Measurements from ENCODE around the gene TMEM132E. TPM values are rescaled to one million over a fixed set of nuclear protein-coding genes. Genes with fewer than 3 reads are reported as not detected.

The TMEM132E gene
- total and polyA plus RNA-seq, 7 donors, result 0.01 to 0.26 (median 0.03) TPM; not detected in 4

DNA sequence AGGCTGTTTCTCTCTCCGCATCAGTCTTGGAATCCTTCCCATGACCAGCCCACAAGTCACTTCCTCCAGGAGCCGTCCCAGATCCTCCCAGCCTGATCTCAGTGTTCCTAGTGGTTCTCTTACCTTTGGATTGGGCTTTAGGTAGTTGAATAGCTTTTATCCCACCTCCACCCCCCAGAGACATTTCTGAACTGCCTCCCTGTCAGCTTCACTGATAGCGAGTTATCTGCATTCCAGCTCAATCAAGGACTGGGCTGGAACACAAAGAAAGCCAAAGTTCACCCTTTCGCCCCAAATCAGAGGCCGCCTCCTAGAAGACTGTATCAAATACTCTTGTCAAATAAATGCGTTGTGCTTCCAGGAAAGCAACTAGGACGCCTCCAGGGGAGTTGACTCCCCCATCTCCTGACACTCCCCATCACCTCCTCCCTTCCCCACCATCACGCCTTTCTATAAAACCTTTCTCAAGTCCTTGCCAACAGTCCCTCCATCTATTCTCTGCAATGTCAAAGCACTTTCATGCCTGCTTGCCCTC lies 72.7 kb downstream of the TMEM132E start:
- no peak for DNase-seq
- no peak for ATAC-seq
- Histone ChIP-seq H3K27ac (no peak overlapping the region), H3K9me3 (no peaks in the 10 kb centered on the region), H3K4me3 (no peak overlapping the region), H3K27me3 (ENCODE audit: insufficient read depth in 3 of 3, low read length in 2 of 3) (peaks cover 0 to 14% (median 7%) of the 10 kb centered on the region in 3 donors), H3K4me1 (no peaks in the 10 kb centered on the region), H3K36me3 (ENCODE audit: insufficient read depth in 1 of 2, low read depth in 1 of 2) (no peaks in the 10 kb centered on the region)
- TF ChIP-seq, protein P1, sequence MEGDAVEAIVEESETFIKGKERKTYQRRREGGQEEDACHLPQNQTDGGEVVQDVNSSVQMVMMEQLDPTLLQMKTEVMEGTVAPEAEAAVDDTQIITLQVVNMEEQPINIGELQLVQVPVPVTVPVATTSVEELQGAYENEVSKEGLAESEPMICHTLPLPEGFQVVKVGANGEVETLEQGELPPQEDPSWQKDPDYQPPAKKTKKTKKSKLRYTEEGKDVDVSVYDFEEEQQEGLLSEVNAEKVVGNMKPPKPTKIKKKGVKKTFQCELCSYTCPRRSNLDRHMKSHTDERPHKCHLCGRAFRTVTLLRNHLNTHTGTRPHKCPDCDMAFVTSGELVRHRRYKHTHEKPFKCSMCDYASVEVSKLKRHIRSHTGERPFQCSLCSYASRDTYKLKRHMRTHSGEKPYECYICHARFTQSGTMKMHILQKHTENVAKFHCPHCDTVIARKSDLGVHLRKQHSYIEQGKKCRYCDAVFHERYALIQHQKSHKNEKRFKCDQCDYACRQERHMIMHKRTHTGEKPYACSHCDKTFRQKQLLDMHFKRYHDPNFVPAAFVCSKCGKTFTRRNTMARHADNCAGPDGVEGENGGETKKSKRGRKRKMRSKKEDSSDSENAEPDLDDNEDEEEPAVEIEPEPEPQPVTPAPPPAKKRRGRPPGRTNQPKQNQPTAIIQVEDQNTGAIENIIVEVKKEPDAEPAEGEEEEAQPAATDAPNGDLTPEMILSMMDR (IDR thresholded peaks at IDR 0.05), result no peak
- WGBS, 3 donors, result 59 to 62% (median 61%) methylated on average over 8 of the region's 8 CpGs
- intact Hi-C loops (cut with DNase I), result no loop called here

DNA sequence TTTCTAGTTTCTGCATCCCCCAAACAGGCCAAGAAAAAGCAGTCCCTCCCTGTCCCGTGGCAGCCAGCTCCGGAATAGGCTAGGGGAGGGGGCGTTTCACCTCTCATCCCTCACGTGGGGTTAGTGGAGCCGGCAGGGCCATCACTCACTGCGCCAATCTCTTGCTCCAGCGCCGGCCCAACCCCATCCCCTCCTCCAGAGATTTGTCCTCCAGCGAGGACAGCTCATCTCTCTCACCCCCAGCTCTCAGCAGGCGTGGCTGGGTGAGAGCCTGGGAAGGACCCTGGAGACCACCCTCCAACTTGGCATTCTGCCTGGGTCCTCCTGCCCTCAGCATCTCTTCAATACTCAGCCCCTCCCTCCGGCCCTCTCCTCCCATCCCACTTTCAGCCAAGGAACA lies 74.1 kb downstream of the TMEM132E start:
- ATAC-seq (no peak), DNase-seq (no peak)
- Histone ChIP-seq H3K9me3 (no peaks in the 10 kb centered on the region), H3K4me3 (no peak overlapping the region), H3K27me3 (ENCODE audit: insufficient read depth in 3 of 3, low read length in 2 of 3) (peaks cover 0 to 14% (median 7%) of the 10 kb centered on the region in 3 donors), H3K27ac (no peak overlapping the region), H3K36me3 (ENCODE audit: insufficient read depth in 1 of 2, low read depth in 1 of 2) (no peaks in the 10 kb centered on the region), H3K4me1 (no peaks in the 10 kb centered on the region)
- 28 to 35% (median 30%) methylated on average over 10 to 11 of the region's 11 CpGs for WGBS, 3 donors
- intact Hi-C loops (cut with DNase I), result no loop called here
- TF ChIP-seq, protein P1 (IDR thresholded peaks at IDR 0.05), result no peak

DNA sequence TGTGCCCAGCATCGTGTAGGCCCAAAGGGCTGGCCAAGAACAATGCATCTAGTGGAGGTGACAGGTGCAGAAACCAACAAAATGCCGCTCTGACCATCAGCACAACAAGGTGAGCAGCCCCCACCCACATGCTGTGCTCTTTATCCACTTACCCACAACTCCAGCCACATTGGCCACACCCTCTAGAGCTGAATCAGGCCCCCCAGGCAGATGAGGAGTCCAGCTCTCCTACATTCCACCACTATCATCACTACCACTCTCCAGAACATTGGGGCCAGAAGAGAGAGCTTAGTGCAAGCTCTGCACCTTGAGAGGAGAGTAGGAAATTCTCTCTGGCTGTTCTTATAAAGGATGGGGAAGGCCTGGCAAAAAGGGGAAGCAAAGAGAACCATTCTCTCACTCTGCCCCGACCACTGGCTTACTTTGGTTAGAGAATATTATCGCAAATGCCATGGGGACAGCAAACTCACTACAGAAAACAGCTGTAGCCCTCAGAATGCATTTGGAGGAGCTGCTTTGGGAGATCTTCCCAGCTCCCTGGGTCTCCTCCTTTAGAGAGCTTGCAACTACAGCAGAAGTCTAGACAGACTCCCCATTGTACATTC lies 75.0 kb downstream of the TMEM132E start:
- ATAC-seq, result no peak
- 69 to 81% (median 70%) methylated on average over 4 of the region's 4 CpGs for WGBS, 3 donors
- no peaks in the 10 kb centered on the region for H3K4me1 ChIP-seq
- TF ChIP-seq, protein P1 (IDR thresholded peaks at IDR 0.05), result no peak
- no peaks in the 10 kb centered on the region for H3K36me3 ChIP-seq (ENCODE audit: insufficient read depth in 1 of 2, low read depth in 1 of 2)
- no peak overlapping the region for H3K27ac ChIP-seq
- no peak for DNase-seq
- H3K9me3 ChIP-seq, result no peaks in the 10 kb centered on the region
- H3K27me3 ChIP-seq (ENCODE audit: insufficient read depth in 3 of 3, low read length in 2 of 3), result peaks cover 0 to 14% (median 7%) of the 10 kb centered on the region in 3 donors
- intact Hi-C loops (cut with DNase I), result no loop called here
- no peak overlapping the region for H3K4me3 ChIP-seq

DNA sequence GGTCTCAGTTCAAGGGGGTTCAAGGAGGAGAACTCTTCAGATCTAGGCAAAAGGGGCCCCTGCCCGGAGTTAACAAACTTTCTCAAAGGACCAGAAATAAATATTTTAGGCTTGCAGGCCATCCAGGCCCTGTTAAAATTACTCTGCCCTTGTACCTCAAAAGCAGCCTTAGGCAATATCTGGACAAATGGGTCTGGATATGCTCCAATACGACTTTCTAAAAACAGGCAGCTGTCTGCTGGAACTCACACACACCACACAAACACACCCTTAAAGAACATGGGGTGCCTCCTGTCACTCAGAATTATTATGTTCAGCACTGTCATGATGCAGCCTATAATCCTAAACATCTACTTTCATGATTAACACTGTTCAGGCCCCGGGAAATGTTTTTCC lies 75.5 kb downstream of the TMEM132E start:
- no peak for DNase-seq
- no peak overlapping the region for H3K4me3 ChIP-seq
- WGBS, 3 donors, result 61 to 67% (median 63%) methylated on average over 3 of the region's 3 CpGs
- no peaks in the 10 kb centered on the region for H3K9me3 ChIP-seq
- H3K27ac ChIP-seq, result no peak overlapping the region
- intact Hi-C loops (cut with DNase I), result no loop called here
- H3K4me1 ChIP-seq, result no peaks in the 10 kb centered on the region
- TF ChIP-seq, protein P1 (IDR thresholded peaks at IDR 0.05), result no peak
- no peaks in the 10 kb centered on the region for H3K36me3 ChIP-seq (ENCODE audit: insufficient read depth in 1 of 2, low read depth in 1 of 2)
- H3K27me3 ChIP-seq (ENCODE audit: insufficient read depth in 3 of 3, low read length in 2 of 3), result peaks cover 0 to 14% (median 7%) of the 10 kb centered on the region in 3 donors
- ATAC-seq, result no peak

DNA sequence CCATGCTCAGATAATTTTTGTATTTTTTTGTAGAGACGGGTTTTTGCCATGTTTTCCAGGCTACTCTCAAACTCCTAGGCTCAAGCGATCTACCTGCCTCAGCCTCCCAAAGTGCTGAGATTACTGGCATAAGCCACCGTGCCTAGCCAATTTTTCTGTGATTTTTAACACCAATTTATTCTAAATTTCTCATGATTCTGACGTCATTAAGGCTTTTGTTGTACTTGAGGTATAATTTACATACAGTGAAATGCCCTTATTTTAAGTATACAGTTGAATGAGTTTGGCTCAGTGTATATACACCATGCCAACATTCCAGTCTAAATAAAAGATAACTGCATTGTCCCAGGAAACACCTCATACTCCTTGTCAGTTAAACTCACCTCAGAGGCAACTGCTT lies 77.4 kb downstream of the TMEM132E start:
- Histone ChIP-seq H3K4me1 (no peaks in the 10 kb centered on the region), H3K27ac (no peak overlapping the region), H3K36me3 (ENCODE audit: insufficient read depth in 1 of 2, low read depth in 1 of 2) (no peaks in the 10 kb centered on the region), H3K27me3 (ENCODE audit: insufficient read depth in 3 of 3, low read length in 2 of 3) (peaks cover 0 to 8% (median 6%) of the 10 kb centered on the region in 3 donors), H3K9me3 (no peaks in the 10 kb centered on the region), H3K4me3 (no peak overlapping the region)
- 61 to 71% (median 67%) methylated on average over 4 of the region's 4 CpGs for WGBS, 3 donors
- intact Hi-C loops (cut with DNase I), result no loop called here
- ATAC-seq (no peak), DNase-seq (no peak)
- TF ChIP-seq, protein P1 (IDR thresholded peaks at IDR 0.05), result no peak

Data from psoas muscle (tissue), 8 donors.